ENCODE results near the gene ALK.

Gene ALK

DNA sequence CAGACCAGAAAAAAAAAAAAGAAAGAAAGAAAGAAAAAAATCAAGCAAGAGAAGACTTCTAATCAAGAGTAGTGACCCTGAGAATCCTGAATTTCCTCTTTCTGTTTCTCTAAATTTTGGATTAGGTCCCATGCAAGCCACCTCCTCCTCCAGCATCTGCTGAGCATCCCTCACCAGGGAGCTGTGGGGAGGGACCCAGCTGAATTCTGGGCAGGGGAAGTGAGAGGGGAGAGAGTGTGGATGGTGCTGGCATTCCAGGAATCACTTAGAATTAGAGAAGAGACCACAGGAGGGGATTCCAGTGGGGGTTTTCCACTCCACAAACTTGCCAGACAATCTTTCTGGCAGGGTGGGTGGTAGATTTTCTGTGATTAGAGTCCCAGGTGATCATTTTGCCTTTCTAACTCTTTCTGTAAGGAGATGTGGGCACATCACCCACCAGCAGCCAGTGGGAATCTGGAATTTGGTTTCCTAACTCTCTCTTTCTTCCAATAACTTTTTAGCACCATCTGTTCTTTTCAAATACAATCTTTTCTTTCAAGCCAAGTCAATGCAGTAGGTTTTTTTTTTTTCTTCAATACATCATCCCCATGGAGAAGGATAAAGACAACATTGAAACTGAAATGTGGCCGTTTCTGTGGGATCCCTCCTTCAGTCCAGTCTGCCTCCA is 526.9 kb downstream of the ALK start:
- Histone ChIP-seq H3K36me3 (replicated peaks; ENCODE audit: low read depth, low read length) (no peaks in the 10 kb centered on the region), H4K20me1 (ENCODE audit: insufficient read depth, low read length) (no peaks in the 10 kb centered on the region), H3K27ac (ENCODE audit: low read length) (no peak overlapping the region), H3K79me2 (ENCODE audit: low read length) (no peaks in the 10 kb centered on the region), H3K4me3 (ENCODE audit: low read length) (no peak overlapping the region), H2AFZ (ENCODE audit: low read depth, low read length) (no peak overlapping the region), H3K27me3 (ENCODE audit: low read depth, low read length) (peaks cover 13% of the 10 kb centered on the region; the same call in 1 of the 2 replicates), H3K9me3 (ENCODE audit: insufficient read depth, low read length) (no peaks in the 10 kb centered on the region), H3K4me1 (ENCODE audit: low read length) (no peaks in the 10 kb centered on the region), H3K9ac (ENCODE audit: low read length) (no peak overlapping the region), H3K4me2 (ENCODE audit: low read length) (no peak overlapping the region)
- TF ChIP-seq, protein P1, sequence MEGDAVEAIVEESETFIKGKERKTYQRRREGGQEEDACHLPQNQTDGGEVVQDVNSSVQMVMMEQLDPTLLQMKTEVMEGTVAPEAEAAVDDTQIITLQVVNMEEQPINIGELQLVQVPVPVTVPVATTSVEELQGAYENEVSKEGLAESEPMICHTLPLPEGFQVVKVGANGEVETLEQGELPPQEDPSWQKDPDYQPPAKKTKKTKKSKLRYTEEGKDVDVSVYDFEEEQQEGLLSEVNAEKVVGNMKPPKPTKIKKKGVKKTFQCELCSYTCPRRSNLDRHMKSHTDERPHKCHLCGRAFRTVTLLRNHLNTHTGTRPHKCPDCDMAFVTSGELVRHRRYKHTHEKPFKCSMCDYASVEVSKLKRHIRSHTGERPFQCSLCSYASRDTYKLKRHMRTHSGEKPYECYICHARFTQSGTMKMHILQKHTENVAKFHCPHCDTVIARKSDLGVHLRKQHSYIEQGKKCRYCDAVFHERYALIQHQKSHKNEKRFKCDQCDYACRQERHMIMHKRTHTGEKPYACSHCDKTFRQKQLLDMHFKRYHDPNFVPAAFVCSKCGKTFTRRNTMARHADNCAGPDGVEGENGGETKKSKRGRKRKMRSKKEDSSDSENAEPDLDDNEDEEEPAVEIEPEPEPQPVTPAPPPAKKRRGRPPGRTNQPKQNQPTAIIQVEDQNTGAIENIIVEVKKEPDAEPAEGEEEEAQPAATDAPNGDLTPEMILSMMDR (IDR thresholded peaks at IDR 0.05; ENCODE audit: low read depth, low read length): no peak
- TF ChIP-seq EZH2phosphoT487 (IDR thresholded peaks at IDR 0.05; ENCODE audit: low read depth): no peak

DNA sequence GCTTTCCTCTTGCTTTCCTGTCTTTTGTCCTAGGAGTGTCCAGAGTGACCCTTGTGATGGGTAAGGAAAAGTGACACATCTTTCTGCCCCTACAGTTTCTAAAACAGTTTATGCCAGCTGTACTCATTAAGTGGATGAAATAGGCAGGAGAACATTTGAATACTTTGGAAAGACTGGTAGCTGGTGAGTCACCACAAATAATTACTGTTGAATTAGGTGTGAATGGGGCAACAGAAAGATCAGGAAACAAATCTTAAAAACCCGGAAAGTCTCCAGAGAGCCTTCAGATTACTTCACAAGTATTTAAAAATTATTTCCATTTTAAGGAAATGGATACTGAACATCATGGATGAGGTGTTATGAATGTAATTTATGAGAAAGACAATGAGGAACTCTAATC is 527.7 kb downstream of the ALK start:
- TF ChIP-seq, protein P1 (IDR thresholded peaks at IDR 0.05; ENCODE audit: low read depth, low read length): no peak
- no peak for TF ChIP-seq EZH2phosphoT487 (IDR thresholded peaks at IDR 0.05; ENCODE audit: low read depth)
- H3K4me2 ChIP-seq (ENCODE audit: low read length): no peak overlapping the region
- H3K9ac ChIP-seq (ENCODE audit: low read length): no peak overlapping the region
- no peaks in the 10 kb centered on the region for H3K79me2 ChIP-seq (ENCODE audit: low read length)
- no peak overlapping the region for H3K4me3 ChIP-seq (ENCODE audit: low read length)
- no peak overlapping the region for H2AFZ ChIP-seq (ENCODE audit: low read depth, low read length)
- no peaks in the 10 kb centered on the region for H4K20me1 ChIP-seq (ENCODE audit: insufficient read depth, low read length)
- no peaks in the 10 kb centered on the region for H3K36me3 ChIP-seq (replicated peaks; ENCODE audit: low read depth, low read length)
- no peaks in the 10 kb centered on the region for H3K4me1 ChIP-seq (ENCODE audit: low read length)
- peaks cover 19% of the 10 kb centered on the region for H3K27me3 ChIP-seq (ENCODE audit: low read depth, low read length)
- H3K27ac ChIP-seq (ENCODE audit: low read length): no peak overlapping the region
- no peaks in the 10 kb centered on the region for H3K9me3 ChIP-seq (ENCODE audit: insufficient read depth, low read length)

DNA sequence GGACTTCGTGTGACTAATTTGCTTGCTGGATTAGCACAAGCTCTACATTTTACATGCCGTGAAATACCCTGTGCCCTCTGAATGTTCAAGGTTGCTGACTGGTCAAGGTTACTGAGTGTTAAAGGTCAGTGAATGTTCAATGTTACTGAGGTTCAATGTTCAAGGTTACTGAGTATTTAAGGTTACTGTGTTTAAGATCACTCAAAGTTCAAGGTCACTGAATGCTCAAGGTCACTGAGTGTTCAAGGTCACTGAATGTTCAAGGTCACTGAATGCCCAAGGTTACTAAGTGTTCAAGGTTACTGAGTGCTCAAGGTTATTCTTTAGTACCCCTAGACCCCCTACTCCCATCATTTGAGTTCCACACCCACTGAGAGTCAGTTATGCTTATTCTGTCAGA is 528.6 kb downstream of the ALK start:
- Histone ChIP-seq H3K79me2 (ENCODE audit: low read length) (no peaks in the 10 kb centered on the region), H3K9ac (ENCODE audit: low read length) (no peak overlapping the region), H2AFZ (ENCODE audit: low read depth, low read length) (no peak overlapping the region), H3K27me3 (ENCODE audit: low read depth, low read length) (peaks cover 23% of the 10 kb centered on the region), H4K20me1 (ENCODE audit: insufficient read depth, low read length) (no peaks in the 10 kb centered on the region), H3K9me3 (ENCODE audit: insufficient read depth, low read length) (no peaks in the 10 kb centered on the region), H3K4me2 (ENCODE audit: low read length) (no peak overlapping the region), H3K4me1 (ENCODE audit: low read length) (no peaks in the 10 kb centered on the region), H3K36me3 (replicated peaks; ENCODE audit: low read depth, low read length) (no peaks in the 10 kb centered on the region), H3K27ac (ENCODE audit: low read length) (no peak overlapping the region), H3K4me3 (ENCODE audit: low read length) (no peak overlapping the region)
- TF ChIP-seq, protein P1 (IDR thresholded peaks at IDR 0.05; ENCODE audit: low read depth, low read length): no peak
- TF ChIP-seq EZH2phosphoT487 (IDR thresholded peaks at IDR 0.05; ENCODE audit: low read depth): no peak

DNA sequence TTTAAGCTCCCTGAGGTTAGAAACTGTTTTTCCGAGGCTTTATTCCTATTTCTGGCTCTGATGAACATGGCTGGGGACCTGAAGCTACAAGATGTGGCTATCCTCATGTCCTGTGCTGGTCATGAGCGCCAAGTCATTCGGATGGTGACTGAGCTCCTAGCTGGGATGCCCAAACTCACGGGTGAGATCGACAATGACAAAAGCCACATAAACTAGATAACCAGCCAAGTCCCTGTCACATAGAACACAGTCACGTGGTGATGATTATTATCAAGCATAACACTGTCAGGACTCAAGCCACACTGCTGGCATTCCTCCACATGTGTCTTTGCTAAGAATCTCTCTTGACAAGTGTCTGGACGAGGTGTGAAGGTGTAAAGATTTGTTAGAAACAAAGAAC is 531.2 kb downstream of the ALK start:
- H2AFZ ChIP-seq (ENCODE audit: low read depth, low read length): no peak overlapping the region
- no peak overlapping the region for H3K9ac ChIP-seq (ENCODE audit: low read length)
- H3K4me3 ChIP-seq (ENCODE audit: low read length): no peak overlapping the region
- no peaks in the 10 kb centered on the region for H3K79me2 ChIP-seq (ENCODE audit: low read length)
- H3K27me3 ChIP-seq (ENCODE audit: low read depth, low read length): peaks cover 23% of the 10 kb centered on the region
- no peak overlapping the region for H3K4me2 ChIP-seq (ENCODE audit: low read length)
- no peak for TF ChIP-seq EZH2phosphoT487 (IDR thresholded peaks at IDR 0.05; ENCODE audit: low read depth)
- TF ChIP-seq, protein P1 (IDR thresholded peaks at IDR 0.05; ENCODE audit: low read depth, low read length): no peak
- H3K9me3 ChIP-seq (ENCODE audit: insufficient read depth, low read length): no peaks in the 10 kb centered on the region
- H3K27ac ChIP-seq (ENCODE audit: low read length): no peak overlapping the region
- H3K36me3 ChIP-seq (replicated peaks; ENCODE audit: low read depth, low read length): no peaks in the 10 kb centered on the region
- H3K4me1 ChIP-seq (ENCODE audit: low read length): no peaks in the 10 kb centered on the region
- H4K20me1 ChIP-seq (ENCODE audit: insufficient read depth, low read length): no peaks in the 10 kb centered on the region
